Tibial nerve (tissue), 4 donors: ENCODE results near the gene TPPP2. TPM values are rescaled to one million over a fixed set of nuclear protein-coding genes. Genes with fewer than 3 reads are reported as not detected.

Source experiments
- DNase-seq, 2 donors: peaks; one replicate each; pipeline ENCODE4 v3.0.0-alpha.2; 2019; ENCODE audit warnings: low spot score in 2 of 2
- H3K27ac ChIP-seq, 4 donors: fragments of 200-600 bp; sonication (generic) in 3 of 4; one replicate each; pipeline ENCODE4 v1.5.1; 2017 to 2019; ENCODE audit warnings: mild to moderate bottlenecking in 1 of 4
- H3K27me3 ChIP-seq, 2 donors: fragments of 200-600 bp; sonication (generic) in 1 of 2; one replicate each; pipeline versions ENCODE4 v1.5.1 to v1.6.0; 2017 to 2019
- H3K36me3 ChIP-seq, 3 donors: fragments of 200-600 bp; sonication (generic); one replicate each; pipeline ENCODE4 v1.5.1; 2018 to 2019
- H3K4me1 ChIP-seq, 4 donors: fragments of 200-600 bp; sonication (generic) in 3 of 4; one replicate each; pipeline ENCODE4 v1.5.1; 2017 to 2019
- H3K4me3 ChIP-seq, 4 donors: fragments of 200-600 bp; sonication (generic) in 3 of 4; one replicate each; pipeline ENCODE4 v1.5.1; 2017 to 2019; ENCODE audit warnings: mild to moderate bottlenecking in 1 of 4, moderate library complexity in 1 of 4
- H3K9me3 ChIP-seq, 4 donors: fragments of 200-600 bp; sonication (generic) in 3 of 4; one replicate each; pipeline ENCODE4 v1.5.1; 2017 to 2019
- EP300 ChIP-seq, 2 donors: sonication (generic); formaldehyde crosslinking; IDR thresholded peaks; one replicate each; pipeline ENCODE4 v1.6.1; 2017; ENCODE audit warnings: antibody characterized with exemption in 2 of 2, mild to moderate bottlenecking in 1 of 2
- POLR2A ChIP-seq, 2 donors: fragments of 450-650 bp; IDR thresholded peaks; one replicate each; pipeline ENCODE4 v1.6.1; 2017; ENCODE audit warnings: antibody characterized with exemption in 2 of 2, mild to moderate bottlenecking in 2 of 2, moderate library complexity in 2 of 2
- WGBS, 2 donors: methylation state at CpG; one replicate each; pipeline ENCODE4 v1.1.5; 2018; 5-methylcytosine and 5-hydroxymethylcytosine counted together
- total RNA-seq, 4 donors: library from RNA; depleted of rRNA; stranded (reverse); fragments of >200 nt; gene quantifications; one replicate each; pipeline ENCODE4 v1.1.0, GENCODE V29; 2016
- TF ChIP-seq, protein P1 (sequence below), 5 experiments: fragments of 200-600 bp in 3 of 5; fragments of 450-650 bp in 2 of 5; sonication (generic) in 3 of 5; IDR thresholded peaks; one replicate each; pipeline ENCODE4 v1.5.1; 2016 to 2019; ENCODE audit warnings: antibody characterized with exemption in 5 of 5, mild to moderate bottlenecking in 3 of 5, moderate library complexity in 2 of 5

Gene TPPP2
- total RNA-seq, 4 donors from 2014 or later = not detected

DNA sequence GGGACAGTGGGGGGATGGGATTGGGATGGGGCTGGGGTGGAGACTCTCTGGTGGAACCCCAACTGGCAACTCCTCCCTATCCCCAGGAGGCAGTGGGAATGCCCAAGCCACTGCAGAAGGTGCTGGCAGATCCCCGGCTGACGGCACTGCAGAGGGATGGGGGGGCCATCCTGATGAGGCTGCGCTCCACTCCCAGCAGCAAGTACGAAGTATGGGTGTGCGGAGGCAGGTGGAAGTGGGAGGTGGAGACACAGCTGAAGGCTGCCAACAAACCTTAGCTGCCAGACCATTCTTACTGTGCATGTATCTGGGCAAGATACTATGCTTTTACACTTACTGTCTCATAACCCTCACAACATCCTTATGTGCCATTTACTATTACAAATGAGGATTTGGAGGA, 48.3 kb downstream of the TPPP2 start:
- peak overlapping the region in 2 of 4 donors; percentile 16 to 46 for H3K27ac ChIP-seq
- H3K4me1 ChIP-seq = peaks cover 0 to 27% (median 7%) of the 10 kb centered on the region in 4 donors
- DNase-seq = no peak
- WGBS, 2 donors = 75 to 77% methylated on average over 5 of the region's 5 CpGs
- no peaks in the 10 kb centered on the region for H3K27me3 ChIP-seq
- no peak overlapping the region for H3K4me3 ChIP-seq
- no peaks in the 10 kb centered on the region for H3K9me3 ChIP-seq
- H3K36me3 ChIP-seq = peaks cover 4 to 93% (median 12%) of the 10 kb centered on the region in 3 donors
- TF ChIP-seq EP300 (IDR thresholded peaks at IDR 0.05) = no peak
- TF ChIP-seq, protein P1, sequence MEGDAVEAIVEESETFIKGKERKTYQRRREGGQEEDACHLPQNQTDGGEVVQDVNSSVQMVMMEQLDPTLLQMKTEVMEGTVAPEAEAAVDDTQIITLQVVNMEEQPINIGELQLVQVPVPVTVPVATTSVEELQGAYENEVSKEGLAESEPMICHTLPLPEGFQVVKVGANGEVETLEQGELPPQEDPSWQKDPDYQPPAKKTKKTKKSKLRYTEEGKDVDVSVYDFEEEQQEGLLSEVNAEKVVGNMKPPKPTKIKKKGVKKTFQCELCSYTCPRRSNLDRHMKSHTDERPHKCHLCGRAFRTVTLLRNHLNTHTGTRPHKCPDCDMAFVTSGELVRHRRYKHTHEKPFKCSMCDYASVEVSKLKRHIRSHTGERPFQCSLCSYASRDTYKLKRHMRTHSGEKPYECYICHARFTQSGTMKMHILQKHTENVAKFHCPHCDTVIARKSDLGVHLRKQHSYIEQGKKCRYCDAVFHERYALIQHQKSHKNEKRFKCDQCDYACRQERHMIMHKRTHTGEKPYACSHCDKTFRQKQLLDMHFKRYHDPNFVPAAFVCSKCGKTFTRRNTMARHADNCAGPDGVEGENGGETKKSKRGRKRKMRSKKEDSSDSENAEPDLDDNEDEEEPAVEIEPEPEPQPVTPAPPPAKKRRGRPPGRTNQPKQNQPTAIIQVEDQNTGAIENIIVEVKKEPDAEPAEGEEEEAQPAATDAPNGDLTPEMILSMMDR (IDR thresholded peaks at IDR 0.05) = no peak
- TF ChIP-seq POLR2A (IDR thresholded peaks at IDR 0.05) = no peak

DNA sequence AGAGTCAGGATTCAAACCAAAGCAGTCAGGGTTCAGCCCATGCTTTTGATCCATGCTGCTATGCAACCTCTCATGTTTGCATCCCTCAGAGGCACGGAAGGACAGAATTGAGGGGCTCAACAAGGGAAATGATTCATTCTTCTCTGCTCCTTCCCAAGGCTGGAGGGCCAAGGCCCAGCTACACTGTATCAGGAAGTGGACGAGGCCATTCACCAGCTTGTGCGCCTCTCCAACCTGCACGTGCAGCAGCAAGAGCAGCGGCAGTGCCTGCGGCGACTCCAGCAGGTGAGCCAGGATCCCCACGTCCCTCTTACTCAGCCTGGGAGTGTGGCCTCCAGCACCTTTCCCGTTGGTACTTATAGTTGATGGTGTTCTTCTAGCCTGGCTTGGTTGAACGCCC, 48.7 kb downstream of the TPPP2 start:
- Histone ChIP-seq H3K36me3 (peaks cover 4 to 98% (median 12%) of the 10 kb centered on the region in 3 donors), H3K9me3 (no peaks in the 10 kb centered on the region), H3K4me1 (peaks cover 0 to 23% (median 6%) of the 10 kb centered on the region in 4 donors), H3K4me3 (no peak overlapping the region), H3K27ac (peak overlapping the region in 2 of 4 donors; percentile 26 to 46), H3K27me3 (no peaks in the 10 kb centered on the region)
- no peak for DNase-seq
- TF ChIP-seq POLR2A (IDR thresholded peaks at IDR 0.05) (no peak), EP300 (IDR thresholded peaks at IDR 0.05) (no peak)
- 72 to 73% methylated on average over 8 to 10 of the region's 10 CpGs for WGBS, 2 donors

DNA sequence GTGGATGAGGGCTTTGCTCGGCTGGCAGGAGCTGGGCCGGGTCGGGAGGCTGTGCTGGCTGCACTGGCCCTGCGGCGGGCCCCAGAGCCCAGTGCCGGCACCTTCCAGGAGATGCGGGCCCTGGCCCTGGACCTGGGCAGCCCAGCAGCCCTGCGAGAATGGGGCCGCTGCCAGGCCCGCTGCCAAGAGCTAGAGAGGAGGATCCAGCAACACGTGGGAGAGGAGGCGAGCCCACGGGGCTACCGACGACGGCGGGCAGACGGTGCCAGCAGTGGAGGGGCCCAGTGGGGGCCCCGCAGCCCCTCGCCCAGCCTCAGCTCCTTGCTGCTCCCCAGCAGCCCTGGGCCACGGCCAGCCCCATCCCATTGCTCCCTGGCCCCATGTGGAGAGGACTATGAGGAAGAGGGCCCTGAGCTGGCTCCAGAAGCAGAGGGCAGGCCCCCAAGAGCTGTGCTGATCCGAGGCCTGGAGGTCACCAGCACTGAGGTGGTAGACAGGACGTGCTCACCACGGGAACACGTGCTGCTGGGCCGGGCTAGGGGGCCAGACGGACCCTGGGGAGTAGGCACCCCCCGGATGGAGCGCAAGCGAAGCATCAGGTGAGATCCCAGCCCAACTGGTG, 51.6 kb downstream of the TPPP2 start:
- 76 to 84% methylated on average over 8 to 15 of the region's 30 CpGs for WGBS, 2 donors
- H3K36me3 ChIP-seq = peaks cover 4 to 96% (median 18%) of the 10 kb centered on the region in 3 donors
- TF ChIP-seq POLR2A (IDR thresholded peaks at IDR 0.05) (no peak), EP300 (IDR thresholded peaks at IDR 0.05) (no peak)
- TF ChIP-seq, protein P1 (IDR thresholded peaks at IDR 0.05) = no peak
- peaks cover 0 to 3% (median 0%) of the 10 kb centered on the region in 4 donors for H3K4me1 ChIP-seq
- H3K27me3 ChIP-seq = no peaks in the 10 kb centered on the region
- H3K4me3 ChIP-seq = no peak overlapping the region
- H3K27ac ChIP-seq = peak overlapping the region in 1 of 4 donors; percentile 56
- DNase-seq = no peak
- no peaks in the 10 kb centered on the region for H3K9me3 ChIP-seq

Other genes starting within 250 kb of the TPPP2 start
- gene RNASE6, start 248.9 kb upstream of the TPPP2 start, total RNA-seq = 10 to 100 TPM in 3 of 4 donors, 1 to 10 TPM in 1; 8.7 to 17.0 (median 13.6) TPM
- gene RNASE1, start 227.4 kb upstream of the TPPP2 start, total RNA-seq = 100 to 1,000 TPM; 245 to 430 (median 379) TPM
- under 1 TPM in 1 of 4 donors, not detected in 3; 0.63 TPM for gene RNASE3, start 138.8 kb upstream of the TPPP2 start, total RNA-seq
- gene RNASE2, start 74.7 kb upstream of the TPPP2 start, total RNA-seq = 1 to 10 TPM in 2 of 4 donors, under 1 TPM in 1, not detected in 1; 0.59 to 3.5 (median 1.3) TPM
- 100 to 1,000 TPM in 3 of 4 donors, 10 to 100 TPM in 1; 61.5 to 134 (median 122) TPM for gene METTL17, start 40.2 kb upstream of the TPPP2 start, total RNA-seq
- gene SLC39A2, start 30.9 kb upstream of the TPPP2 start, total RNA-seq = not detected
- gene NDRG2, start 5.2 kb upstream of the TPPP2 start, total RNA-seq = 100 to 1,000 TPM; 370 to 971 (median 750) TPM
- gene RNASE13, start 4.6 kb downstream of the TPPP2 start, total RNA-seq = not detected
- gene RNASE7, start 12.1 kb downstream of the TPPP2 start, total RNA-seq = not detected
- gene RNASE8, start 27.6 kb downstream of the TPPP2 start, total RNA-seq = not detected
- gene ARHGEF40, start 40.1 kb downstream of the TPPP2 start, total RNA-seq = 100 to 1,000 TPM in 1 of 4 donors, 10 to 100 TPM in 3; 72.5 to 128 (median 80.9) TPM
- gene ZNF219, start 68.4 kb downstream of the TPPP2 start, total RNA-seq = 10 to 100 TPM; 28.6 to 90.3 (median 34.9) TPM
- under 1 TPM in 2 of 4 donors, not detected in 2; 0.44 to 0.63 TPM for gene TMEM253, start 70.8 kb downstream of the TPPP2 start, total RNA-seq
- under 1 TPM in 1 of 4 donors, not detected in 3; 0.39 TPM for gene OR5AU1, start 125.8 kb downstream of the TPPP2 start, total RNA-seq
- gene HNRNPC, start 239.2 kb downstream of the TPPP2 start, total RNA-seq = 100 to 1,000 TPM; 349 to 485 (median 426) TPM
- gene RPGRIP1, start 249.9 kb downstream of the TPPP2 start, total RNA-seq = under 1 TPM in 3 of 4 donors, not detected in 1; 0.22 to 0.90 (median 0.78) TPM